Muscle of leg (tissue), 11 donors: ENCODE results near the gene RRP36. TPM values are rescaled to one million over a fixed set of nuclear protein-coding genes. Genes with fewer than 3 reads are reported as not detected.
"Not testable (repeated sequence)": the region's sequence is repeated elsewhere in the genome, so short reads cannot be mapped to it uniquely, and the experiment has no call there.

Experiments used
- DNase-seq: peaks from one replicate; pipeline ENCODE4 v3.0.0; 2013
- H3K27ac ChIP-seq: one replicate; pipeline ENCODE4 v1.5.1; 2013; ENCODE audit warnings: mild to moderate bottlenecking, low read length, control low read depth
- H3K27me3 ChIP-seq: one replicate; pipeline ENCODE4 v1.6.1; 2013; ENCODE audit warnings: low read length; ENCODE audit not compliant: control insufficient read depth, insufficient read depth
- H3K36me3 ChIP-seq: one replicate; pipeline ENCODE4 v1.6.1; 2013; ENCODE audit warnings: low read length; ENCODE audit not compliant: control insufficient read depth, insufficient read depth
- H3K4me1 ChIP-seq: one replicate; pipeline ENCODE4 v1.6.1; 2013; ENCODE audit warnings: low read length; ENCODE audit not compliant: control insufficient read depth, insufficient read depth
- H3K4me3 ChIP-seq: one replicate; pipeline ENCODE4 v1.5.1; 2013; ENCODE audit warnings: low read length, control low read depth
- H3K9me3 ChIP-seq: replicated peaks from 2 replicates; pipeline ENCODE4 v1.6.1; 2013; ENCODE audit warnings: low read depth, low read length; ENCODE audit not compliant: control insufficient read depth
- WGBS: methylation state at CpG from one replicate; pipeline ENCODE4 v1.1.5; 2013; ENCODE audit warnings: missing lambda C conversion rate; ENCODE audit not compliant: insufficient coverage; 5-methylcytosine and 5-hydroxymethylcytosine counted together
- polyA plus RNA-seq, 8 donors: library from polyadenylated mRNA; unstranded; fragments of 120-200 nt; gene quantifications; one replicate each; pipeline versions ENCODE4 v1.2.1 to v1.2.3, GENCODE V29; 2013; ENCODE audit warnings: inconsistent platforms in 1 of 8, low replicate concordance in 1 of 8; ENCODE audit not compliant: insufficient read length in 8 of 8, insufficient read depth in 1 of 8
- total RNA-seq: library from RNA; stranded (reverse); fragments of 120-200 nt; gene quantifications from one replicate; pipeline ENCODE4 v1.2.4, GENCODE V29; 2013

The RRP36 gene
- total and polyA plus RNA-seq, 9 donors: 39.8 to 53.1 (median 44.9) TPM

DNA sequence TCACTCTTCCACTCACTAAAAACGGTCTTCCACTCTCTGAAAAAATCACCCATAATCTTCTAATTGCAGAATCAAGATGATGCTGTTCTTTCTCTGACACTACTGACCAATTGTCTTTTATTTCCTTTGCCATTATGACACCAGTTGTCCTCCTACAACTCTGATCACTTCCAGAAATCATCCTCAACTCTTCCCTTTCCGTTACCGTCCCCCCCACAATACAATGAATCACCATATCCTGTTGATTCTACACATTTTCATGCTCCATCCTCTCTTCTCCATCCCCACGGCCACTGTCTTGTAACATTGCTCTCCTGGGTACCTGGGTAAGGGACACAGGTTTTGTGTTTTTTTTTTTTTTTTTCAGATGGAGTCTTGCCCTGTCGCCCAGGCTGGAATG lies 39.6 kb upstream of the RRP36 start:
- no peak for DNase-seq
- Histone ChIP-seq H3K9me3 (no peaks in the 10 kb centered on the region), H3K27me3 (no peaks in the 10 kb centered on the region), H3K4me3 (no peak overlapping the region), H3K27ac (no peak overlapping the region), H3K4me1 (peaks cover 40% of the 10 kb centered on the region), H3K36me3 (no peaks in the 10 kb centered on the region)
- 95% methylated on average over 3 of the region's 5 CpGs for WGBS

DNA sequence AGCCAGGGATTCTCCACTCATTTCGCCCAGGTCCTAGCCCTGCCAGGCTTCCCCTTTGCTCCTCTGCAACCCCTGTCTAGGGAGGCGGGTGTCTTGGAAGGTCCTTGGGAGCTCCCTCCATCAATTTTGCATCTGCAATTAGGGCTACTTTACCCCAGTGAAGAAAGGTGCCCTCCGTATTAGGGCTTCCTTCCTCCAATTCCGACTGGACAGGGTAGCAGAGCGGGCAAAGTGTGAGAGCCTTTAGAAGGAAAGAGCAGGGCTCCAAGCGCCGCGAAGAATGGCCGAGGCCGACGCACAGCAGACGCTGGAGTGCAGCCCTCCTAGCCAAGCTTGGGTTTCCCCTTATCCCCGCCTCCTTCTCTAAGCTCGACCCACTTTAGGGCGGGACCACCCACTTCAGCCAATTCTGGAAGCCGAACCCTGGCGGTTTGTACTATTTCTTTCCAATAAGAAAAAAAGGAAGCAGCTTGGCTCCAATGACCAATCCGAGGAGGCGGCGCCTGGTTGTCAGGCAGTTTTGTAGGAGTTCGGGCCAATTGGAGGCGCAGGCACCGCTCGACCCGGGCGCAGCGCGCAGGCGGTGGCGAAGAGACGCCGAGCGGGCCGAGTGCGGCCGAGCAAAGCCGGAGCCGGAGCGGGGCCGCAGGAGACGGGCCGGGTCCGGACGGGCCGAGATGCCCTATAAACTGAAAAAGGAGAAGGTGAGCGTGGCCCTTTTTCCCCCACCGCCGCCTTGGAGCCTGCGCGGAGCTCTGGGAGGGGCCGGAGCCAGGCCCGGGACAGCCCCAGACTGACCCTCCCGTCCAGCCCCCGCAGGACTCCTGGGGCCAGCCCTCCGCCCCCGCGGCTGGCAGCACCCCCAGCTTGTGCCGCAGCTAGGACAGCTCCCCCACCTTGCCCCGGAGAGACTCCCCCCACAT lies 37.2 kb upstream of the RRP36 start, which contains the start of gene PPP2R5D:
PPP2R5D (plus strand) TSS at position 570 of the 923 bp plus-strand sequence; CDS start at position 678, 108 bp downstream.
- H3K4me1 ChIP-seq: peaks cover 41% of the 10 kb centered on the region
- no peaks in the 10 kb centered on the region for H3K27me3 ChIP-seq
- H3K36me3 ChIP-seq: peaks cover 16% of the 10 kb centered on the region
- 0% methylated on average over 47 of the region's 59 CpGs for WGBS
- DNase-seq: peak; percentile 100
- H3K27ac ChIP-seq: peak within 1 kb of the TSS; percentile 91
- H3K9me3 ChIP-seq: no peaks in the 10 kb centered on the region
- peak within 1 kb of the TSS; percentile 84 for H3K4me3 ChIP-seq

DNA sequence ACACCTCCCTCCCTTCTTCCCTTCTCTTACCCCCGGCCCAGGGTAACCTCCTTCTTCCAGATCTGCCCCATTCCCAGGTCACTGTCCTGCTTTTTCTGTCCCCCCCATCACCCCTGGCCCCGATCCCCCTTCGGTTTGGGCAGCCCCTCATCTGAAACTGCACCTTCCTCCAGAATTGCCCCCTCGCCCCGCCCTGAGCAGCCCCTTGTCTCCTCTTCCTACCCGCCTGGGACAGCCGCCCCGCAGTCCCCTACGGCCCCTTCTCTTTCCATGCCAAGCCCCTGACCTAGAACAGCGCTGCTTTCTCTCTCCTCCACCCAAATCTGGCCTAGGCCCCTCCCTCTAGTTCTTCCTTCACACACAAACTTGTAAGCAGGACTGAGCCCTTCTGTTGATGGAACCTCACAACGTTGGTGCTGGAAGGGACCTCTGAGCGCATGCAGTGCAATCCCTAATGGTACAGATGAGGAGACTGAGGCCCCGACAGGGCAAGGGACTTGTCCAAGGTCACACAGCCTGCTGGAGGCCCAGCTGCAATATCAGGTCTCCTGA lies 36.4 kb upstream of the RRP36 start:
- Histone ChIP-seq H3K9me3 (no peaks in the 10 kb centered on the region), H3K36me3 (peaks cover 24% of the 10 kb centered on the region), H3K27me3 (no peaks in the 10 kb centered on the region), H3K4me3 (peak overlapping the region; percentile 84), H3K27ac (peak overlapping the region; percentile 88), H3K4me1 (peaks cover 34% of the 10 kb centered on the region)
- peak; percentile 59 for DNase-seq
- 11% methylated on average over 12 of the region's 13 CpGs for WGBS

DNA sequence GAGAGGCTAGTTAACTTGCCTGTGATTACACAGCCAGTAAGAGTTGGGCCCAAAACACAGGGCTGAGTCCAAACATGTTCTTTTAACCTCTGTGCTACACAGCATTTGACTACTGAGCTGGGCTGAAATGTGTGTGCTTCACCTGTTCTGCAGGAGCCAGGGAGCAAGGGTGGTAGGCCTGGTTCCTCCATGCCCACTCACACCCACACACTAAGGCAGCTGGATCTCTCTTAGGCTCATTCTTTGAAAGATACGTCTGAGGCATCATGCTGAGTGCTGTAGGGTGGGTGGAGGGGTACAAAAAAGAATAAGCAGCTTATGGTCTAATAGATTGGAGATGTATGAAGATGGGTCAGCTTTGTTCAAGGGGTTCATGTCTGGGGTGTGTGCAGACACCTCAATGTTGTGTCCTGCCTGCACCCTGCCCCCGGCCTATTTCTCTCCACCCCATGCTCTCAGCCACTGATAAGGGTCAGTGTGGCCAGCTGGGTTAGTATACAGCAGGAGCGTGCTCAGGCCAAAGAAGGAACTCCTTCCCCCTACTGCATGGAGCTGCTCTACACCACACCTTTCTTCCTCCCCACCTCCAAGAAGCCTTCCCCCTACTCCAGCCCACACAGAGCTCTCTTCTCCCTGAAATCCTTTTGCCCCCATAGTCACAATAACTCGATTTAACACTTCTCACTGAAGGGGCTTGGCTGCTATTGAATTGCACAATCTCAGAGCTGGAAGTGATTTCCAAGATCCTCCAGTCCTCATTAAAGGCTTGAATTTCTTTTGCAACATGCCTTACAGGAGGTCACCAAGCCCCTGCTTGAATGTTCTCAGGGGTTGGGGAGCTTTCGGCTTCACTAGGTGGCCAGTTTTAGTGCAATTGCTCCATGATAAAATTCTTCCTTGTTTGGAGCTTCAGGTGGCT lies 33.6 kb upstream of the RRP36 start:
- Histone ChIP-seq H3K27me3 (no peaks in the 10 kb centered on the region), H3K27ac (no peak overlapping the region), H3K36me3 (peaks cover 34% of the 10 kb centered on the region), H3K4me3 (no peak overlapping the region), H3K9me3 (no peaks in the 10 kb centered on the region), H3K4me1 (peaks cover 33% of the 10 kb centered on the region)
- DNase-seq: no peak
- WGBS: 68% methylated on average over 4 of the region's 5 CpGs

DNA sequence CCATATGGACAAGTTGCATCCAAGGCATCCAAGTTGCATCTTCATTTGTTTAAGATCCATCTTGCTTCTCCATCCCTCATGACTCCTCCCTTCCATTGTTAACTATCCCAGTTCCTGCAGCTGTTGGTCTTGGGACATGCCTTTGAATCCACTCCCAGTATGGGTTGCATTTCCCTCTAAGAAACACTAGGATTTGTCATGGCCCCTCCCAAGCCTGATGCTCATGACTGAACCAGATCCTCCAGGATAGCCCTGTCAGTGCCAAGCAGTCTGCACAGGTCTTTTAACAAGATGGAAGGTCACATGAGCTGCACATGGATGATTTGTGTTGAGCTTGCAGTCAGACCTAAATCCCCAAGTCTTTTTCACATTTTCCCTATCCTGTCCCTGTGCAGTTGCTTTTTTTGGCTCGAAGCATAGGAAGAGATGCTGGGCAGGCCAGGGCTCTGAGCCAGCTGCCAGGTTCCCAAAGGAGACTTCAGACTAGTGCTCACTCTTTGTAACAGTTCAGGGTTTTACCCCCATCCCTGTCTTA lies 32.9 kb upstream of the RRP36 start:
- WGBS: 44% methylated on average over 1 of the region's 1 CpG
- H3K27ac ChIP-seq: no peak overlapping the region
- H3K27me3 ChIP-seq: no peaks in the 10 kb centered on the region
- H3K36me3 ChIP-seq: peaks cover 37% of the 10 kb centered on the region
- DNase-seq: peak; percentile 33
- H3K4me3 ChIP-seq: no peak overlapping the region
- no peaks in the 10 kb centered on the region for H3K9me3 ChIP-seq
- H3K4me1 ChIP-seq: peaks cover 33% of the 10 kb centered on the region

GRCh38 chr6:42989923-42990322 lies 31.5 kb upstream of the RRP36 start:
- no peaks in the 10 kb centered on the region for H3K9me3 ChIP-seq
- 58% methylated on average over 5 of the region's 5 CpGs for WGBS
- no peak overlapping the region for H3K27ac ChIP-seq
- peaks cover 29% of the 10 kb centered on the region for H3K4me1 ChIP-seq
- H3K27me3 ChIP-seq: no peaks in the 10 kb centered on the region
- no peak for DNase-seq
- H3K36me3 ChIP-seq: peaks cover 43% of the 10 kb centered on the region
- no peak overlapping the region for H3K4me3 ChIP-seq

DNA sequence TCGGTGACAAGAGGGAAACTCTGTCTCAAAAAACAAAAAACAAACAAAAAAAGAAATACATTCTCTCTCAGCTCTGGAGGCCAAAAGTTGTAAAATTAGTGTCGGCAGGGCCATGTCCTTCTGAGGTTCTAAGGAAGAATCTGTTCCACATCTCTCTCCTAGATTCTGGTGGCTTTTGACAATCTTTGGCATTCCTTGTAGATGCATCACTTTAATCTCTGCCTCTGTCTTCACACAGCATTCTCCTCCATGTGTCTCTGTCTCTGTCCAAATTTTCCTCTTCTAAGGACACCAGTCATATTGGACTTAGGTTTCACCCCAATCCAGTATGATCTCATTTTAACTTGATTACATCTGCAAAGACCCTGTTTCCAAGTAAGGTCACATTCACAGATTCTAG lies 28.0 kb upstream of the RRP36 start:
- no peak overlapping the region for H3K27ac ChIP-seq
- H3K36me3 ChIP-seq: peaks cover 33% of the 10 kb centered on the region
- no CpG with 5 or more reads among the region's 2 CpGs for WGBS
- H3K4me3 ChIP-seq: no peak overlapping the region
- H3K27me3 ChIP-seq: no peaks in the 10 kb centered on the region
- peaks cover 2% of the 10 kb centered on the region for H3K4me1 ChIP-seq
- no peaks in the 10 kb centered on the region for H3K9me3 ChIP-seq
- no peak for DNase-seq

- Histone ChIP-seq H3K27me3 (no peaks in the 10 kb centered on the region), H3K9me3 (no peaks in the 10 kb centered on the region), H3K4me3 (no peak overlapping the region)
These were observed 24.9 kb upstream of the RRP36 start for GRCh38 chr6:42996513-42996912.

GRCh38 chr6:42998205-42998604 lies 23.2 kb upstream of the RRP36 start:
- WGBS: 96% methylated on average over 9 of the region's 9 CpGs
- H3K9me3 ChIP-seq, H3K27ac ChIP-seq, DNase-seq, H3K4me3 ChIP-seq, H3K27me3 ChIP-seq, H3K4me1 ChIP-seq: not testable (repeated sequence)
- H3K36me3 ChIP-seq: peaks cover 23% of the 10 kb centered on the region

More at GRCh38 chr6:42996513-42996912, 24.9 kb upstream of the RRP36 start:
- peaks cover 17% of the 10 kb centered on the region for H3K36me3 ChIP-seq
- no peak overlapping the region for H3K27ac ChIP-seq
- no peak for DNase-seq
- peaks cover 2% of the 10 kb centered on the region for H3K4me1 ChIP-seq
